Right kidney (tissue), 1 donor: Measurements from ENCODE around the gene CLEC2D.
"Not testable (repeated sequence)": the region's sequence is repeated elsewhere in the genome, so short reads cannot be mapped to it uniquely, and the experiment has no call there.

Source experiments
- DNase-seq: peaks from one replicate; pipeline ENCODE4 v3.0.0-alpha.2; 2016

Gene CLEC2D

GRCh38 chr12:9729082-9729481, 59.6 kb downstream of the CLEC2D start:
- no peak for DNase-seq

GRCh38 chr12:9730011-9730410, 60.5 kb downstream of the CLEC2D start:
- no peak for DNase-seq

- no peak for DNase-seq
Observed at GRCh38 chr12:9730591-9730990, 61.1 kb downstream of the CLEC2D start.

- DNase-seq = no peak
Observed at GRCh38 chr12:9731393-9731792, 61.9 kb downstream of the CLEC2D start.

- DNase-seq = no peak
Observed at GRCh38 chr12:9731797-9732196, 62.3 kb downstream of the CLEC2D start.

DNA sequence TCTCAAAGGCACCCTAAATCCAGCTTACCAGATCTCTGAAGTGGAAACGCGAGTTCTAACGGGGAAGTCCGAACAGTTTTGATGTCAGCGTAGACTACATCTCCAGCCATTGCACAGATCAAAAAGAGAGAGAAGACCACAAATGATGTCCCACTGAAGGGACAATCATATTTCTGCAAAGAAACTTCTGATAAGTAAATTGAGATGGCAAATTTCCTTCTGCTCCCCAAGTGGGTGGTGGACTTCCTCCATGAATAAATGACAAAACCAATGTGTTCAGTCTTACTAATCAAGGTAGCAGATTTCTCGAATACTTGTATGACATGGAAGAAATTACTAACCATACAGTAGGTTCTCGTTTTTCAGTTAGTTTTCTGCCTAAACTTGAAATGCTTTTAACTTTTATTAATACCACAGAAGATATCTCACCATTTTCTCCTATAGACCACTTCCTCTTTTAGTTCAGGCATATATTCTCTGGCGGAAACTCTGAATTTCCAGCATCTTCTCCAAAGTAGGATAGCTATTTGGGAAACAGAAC, 63.5 kb downstream of the CLEC2D start, which contains the start of gene CLECL1:
Gene CLECL1 (minus strand): TSS at position 177 of the 541 bp plus-strand sequence.
- no peak for DNase-seq

DNA sequence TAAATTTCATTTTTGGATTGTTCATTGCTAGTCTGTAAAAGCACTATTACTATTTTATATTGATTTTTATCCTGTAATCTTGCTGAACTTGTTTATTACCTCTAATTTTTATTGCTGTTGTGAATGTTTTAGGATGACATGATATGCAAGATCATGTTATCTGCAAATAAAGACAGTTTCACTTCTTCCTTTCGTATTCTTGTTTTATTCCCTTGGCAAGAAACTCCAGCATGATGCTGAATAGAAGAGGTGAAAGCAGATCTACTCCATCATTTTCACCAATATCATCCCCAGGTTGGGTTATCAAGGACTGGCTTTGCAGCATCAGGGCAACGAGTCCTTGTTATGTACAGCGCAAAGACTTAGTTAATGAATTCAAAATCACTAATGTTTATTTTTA, 66.1 kb downstream of the CLEC2D start:
- no peak for DNase-seq

DNA sequence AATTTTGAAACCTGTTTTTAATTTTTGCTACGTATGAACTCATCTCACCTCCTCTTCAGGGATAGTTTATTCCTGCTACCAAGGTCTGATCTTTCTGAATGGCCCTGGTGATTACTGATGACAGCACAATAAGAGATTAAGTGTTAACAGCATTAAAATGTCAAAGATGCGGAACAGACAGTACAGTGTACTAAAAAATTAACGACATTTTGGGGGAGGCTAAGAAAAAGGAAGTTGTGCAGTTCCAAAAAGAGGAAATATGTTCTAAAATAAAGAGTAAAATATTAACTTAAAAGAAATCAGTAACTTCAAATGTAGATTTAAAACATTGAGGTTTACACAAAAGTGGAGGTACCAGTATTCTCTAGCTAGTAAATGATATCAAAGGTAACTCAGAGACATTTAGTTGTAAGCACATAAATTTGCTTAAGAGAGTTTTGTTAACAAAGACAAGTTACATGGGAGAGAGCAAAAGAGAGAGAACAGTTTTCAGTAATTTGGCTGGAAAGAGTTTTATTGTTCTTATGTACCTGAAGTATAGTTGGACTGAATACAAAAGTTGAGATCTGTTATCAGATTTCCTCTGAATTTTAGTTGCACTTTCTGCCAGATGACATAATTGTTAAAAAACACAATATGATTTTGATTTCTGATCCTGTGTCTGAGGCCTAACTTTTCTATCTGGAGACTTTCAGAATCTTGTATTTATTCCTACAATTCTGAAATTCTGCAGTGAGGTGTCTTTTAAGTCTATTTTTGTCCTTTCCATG, 67.6 kb downstream of the CLEC2D start:
- no peak for DNase-seq

- not testable (repeated sequence) for DNase-seq
Observed at GRCh38 chr12:9738905-9739304, 69.4 kb downstream of the CLEC2D start.

GRCh38 chr12:9739404-9740105, 70.0 kb downstream of the CLEC2D start:
- not testable (repeated sequence) for DNase-seq

DNA sequence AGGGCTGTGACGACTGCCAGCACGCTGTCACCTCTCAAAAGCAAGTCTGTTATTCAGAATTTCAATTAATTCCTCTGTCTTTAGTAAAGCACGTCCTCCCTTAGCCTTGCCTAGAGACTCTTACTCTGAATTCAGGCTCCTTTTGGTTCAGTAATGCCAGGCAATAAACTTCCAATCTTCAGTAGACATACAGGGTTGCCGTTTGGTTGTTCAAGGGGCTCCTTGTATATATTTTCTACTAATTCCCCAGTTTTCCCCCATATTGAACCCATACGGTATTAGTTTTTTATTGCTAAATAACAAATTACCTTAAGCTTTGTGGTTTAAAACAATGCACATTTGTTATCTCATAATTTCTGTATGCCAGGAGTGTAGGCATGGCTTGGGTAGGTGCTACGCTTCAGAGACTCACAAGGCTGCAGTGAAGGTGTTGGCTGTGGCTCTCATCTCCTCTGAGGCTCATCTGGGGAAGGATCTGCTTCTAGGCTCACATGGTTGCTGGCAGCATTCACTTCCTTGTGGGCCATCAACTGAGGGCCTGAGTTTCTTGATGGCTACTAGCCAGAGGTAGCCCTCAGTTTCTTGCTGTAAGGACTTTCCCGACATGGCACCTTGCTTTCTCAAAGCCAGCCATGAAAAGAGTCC, 70.7 kb downstream of the CLEC2D start:
- no peak for DNase-seq

DNA sequence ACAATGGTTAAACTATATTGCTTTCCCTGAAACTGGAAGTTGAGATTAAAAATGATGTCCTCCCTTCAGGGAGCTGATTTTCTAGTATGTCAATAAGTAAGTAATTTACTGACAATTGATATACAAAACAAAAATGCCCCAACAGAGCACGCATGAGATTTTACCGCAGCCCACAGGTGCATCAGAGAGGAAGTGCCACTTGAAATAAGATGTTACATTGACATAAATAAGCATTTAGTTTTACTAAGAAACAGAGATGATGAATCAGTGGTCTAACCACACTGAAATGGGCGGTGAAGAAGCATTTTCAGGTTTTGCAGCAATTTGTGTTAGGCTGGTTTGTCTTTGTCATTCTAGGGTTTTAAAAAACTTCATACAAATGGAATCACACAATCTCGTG, 72.2 kb downstream of the CLEC2D start:
- no peak for DNase-seq

GRCh38 chr12:9742661-9743060, 73.1 kb downstream of the CLEC2D start:
- DNase-seq = no peak

DNA sequence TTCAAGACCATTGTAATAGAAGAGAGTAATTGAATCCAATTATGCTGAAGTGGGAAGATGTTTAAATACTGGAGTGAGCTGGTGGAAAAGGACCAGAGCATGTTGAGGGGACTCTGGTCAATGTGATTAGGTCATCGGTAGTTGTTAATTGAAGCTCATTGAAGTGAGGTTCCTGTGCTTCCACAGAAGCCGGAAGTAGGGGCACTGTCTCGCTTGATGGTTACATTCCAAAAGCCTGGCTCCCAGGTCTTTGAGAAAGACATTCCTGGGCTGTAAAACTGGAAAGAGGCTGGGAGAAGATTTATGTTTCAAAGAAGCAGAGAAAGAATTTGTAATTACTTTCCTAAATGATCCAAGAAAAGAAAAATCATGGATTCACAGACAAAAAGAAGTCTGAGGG, 75.7 kb downstream of the CLEC2D start:
- DNase-seq = no peak
